SK-N-SH treated with all-trans-retinoic acid at 6 μM for 48 hours (cell line): ENCODE data around the gene ZNF420.
A peak's percentile ranks its signal among the peaks of the same experiment; 100 is the strongest.

Experiments used
- ATAC-seq: fragments of 200-7000 bp; cut with Tn5 transposase; 3 replicates; pipeline ENCODE4 v1.9.1; 2020; ENCODE audit warnings: mild to moderate bottlenecking, moderate library complexity
- ARNTL ChIP-seq: fragments of 450-650 bp; formaldehyde crosslinking; IDR thresholded peaks from 2 replicates; pipeline ENCODE4 v1.5.0; 2020; ENCODE audit warnings: low read depth, mild to moderate bottlenecking, moderate library complexity, borderline replicate concordance
- BACH2 ChIP-seq: fragments of 250-450 bp; sonication (Bioruptor Pico); IDR thresholded peaks from 2 replicates; pipeline ENCODE4 v1.9.0; 2021; ENCODE audit warnings: mild to moderate bottlenecking, borderline replicate concordance
- CREB5 ChIP-seq: fragments of 250-450 bp; sonication (Bioruptor Pico); IDR thresholded peaks from 2 replicates; pipeline ENCODE4 v1.5.1; 2020; ENCODE audit warnings: low read depth, mild to moderate bottlenecking, moderate library complexity
- CSDC2 ChIP-seq: fragments of 250-450 bp; sonication (Bioruptor Pico); IDR thresholded peaks from 2 replicates; pipeline ENCODE4 v1.5.0; 2020; ENCODE audit warnings: mild to moderate bottlenecking, moderate library complexity
- CSRNP3 ChIP-seq: fragments of 250-450 bp; sonication (Bioruptor Pico); IDR thresholded peaks from 2 replicates; pipeline ENCODE4 v1.5.1; 2021; ENCODE audit warnings: mild to moderate bottlenecking, moderate library complexity
- GLIS3 ChIP-seq: fragments of 250-450 bp; sonication (Bioruptor Pico); IDR thresholded peaks from 2 replicates; pipeline ENCODE4 v1.5.0; 2020; ENCODE audit warnings: mild to moderate bottlenecking, moderate library complexity
- ISL1 ChIP-seq: fragments of 250-450 bp; sonication (Bioruptor Pico); IDR thresholded peaks from 2 replicates; pipeline ENCODE4 v2.1.2; 2022; ENCODE audit warnings: mild to moderate bottlenecking, moderate library complexity
- OSR1 ChIP-seq: fragments of 250-450 bp; sonication (Bioruptor Pico); IDR thresholded peaks from 2 replicates; pipeline ENCODE4 v1.8.0; 2022; ENCODE audit warnings: moderate library complexity, mild to moderate bottlenecking, inconsistent platforms
- PATZ1 ChIP-seq: fragments of 250-450 bp; sonication (Bioruptor Pico); IDR thresholded peaks from 2 replicates; pipeline ENCODE4 v1.8.0; 2020; ENCODE audit warnings: mild to moderate bottlenecking, moderate library complexity, borderline replicate concordance
- POU6F1 ChIP-seq: fragments of 250-450 bp; sonication (Bioruptor Pico); IDR thresholded peaks from 2 replicates; pipeline ENCODE4 v1.8.0; 2021; ENCODE audit warnings: low read depth, mild to moderate bottlenecking, moderate library complexity, borderline replicate concordance
- PPARA ChIP-seq: fragments of 250-450 bp; sonication (Bioruptor Pico); IDR thresholded peaks from 2 replicates; pipeline ENCODE4 v1.5.0; 2020; ENCODE audit warnings: mild to moderate bottlenecking, borderline replicate concordance
- SNAI2 ChIP-seq: fragments of 250-450 bp; sonication (Bioruptor Pico); IDR thresholded peaks from 2 replicates; pipeline ENCODE4 v1.5.0; 2020; ENCODE audit warnings: mild to moderate bottlenecking, moderate library complexity
- TCF4 ChIP-seq: fragments of 250-450 bp; sonication (Bioruptor Pico); IDR thresholded peaks from 2 replicates; pipeline ENCODE4 v1.8.0; 2021; ENCODE audit warnings: mild to moderate bottlenecking, moderate library complexity, borderline replicate concordance
- TOX ChIP-seq: fragments of 250-450 bp; sonication (Bioruptor Pico); IDR thresholded peaks from 2 replicates; pipeline ENCODE4 v1.8.0; 2021; ENCODE audit warnings: mild to moderate bottlenecking, moderate library complexity, borderline replicate concordance
- TSHZ2 ChIP-seq: fragments of 250-450 bp; sonication (Bioruptor Pico); IDR thresholded peaks from 2 replicates; pipeline ENCODE4 v1.5.0; 2020; ENCODE audit warnings: mild to moderate bottlenecking, moderate library complexity
- ZC3H10 ChIP-seq: fragments of 250-450 bp; sonication (Bioruptor Pico); IDR thresholded peaks from 2 replicates; pipeline ENCODE4 v1.5.1; 2021; ENCODE audit warnings: mild to moderate bottlenecking, moderate library complexity
- ZFP3 ChIP-seq: fragments of 250-450 bp; sonication (Bioruptor Pico); IDR thresholded peaks from 2 replicates; pipeline ENCODE4 v1.5.0; 2020; ENCODE audit warnings: mild to moderate bottlenecking, moderate library complexity
- ZNF565 ChIP-seq: fragments of 450-650 bp; formaldehyde crosslinking; conservative IDR thresholded peaks from 2 replicates; pipeline ENCODE4 v1.5.0; 2020; ENCODE audit warnings: low read depth, mild to moderate bottlenecking, moderate library complexity
- ZNF70 ChIP-seq: fragments of 450-650 bp; formaldehyde crosslinking; IDR thresholded peaks from 2 replicates; pipeline ENCODE4 v1.5.0; 2020; ENCODE audit warnings: mild to moderate bottlenecking, moderate library complexity
- ZNF8 ChIP-seq: fragments of 450-650 bp; formaldehyde crosslinking; IDR thresholded peaks from 2 replicates; pipeline ENCODE4 v1.5.0; 2020; ENCODE audit warnings: mild to moderate bottlenecking, moderate library complexity

Gene ZNF420

GRCh38 chr19:37165635-37166034 is 87.4 kb downstream of the ZNF420 start:
- ATAC-seq = no peak
- TF ChIP-seq ZNF8 = no peak
- TF ChIP-seq POU6F1 = no peak
- TF ChIP-seq TSHZ2 = no peak
- TF ChIP-seq ARNTL = no peak
- TF ChIP-seq PPARA (CRISPR knock-in tag) = no peak
- no peak for TF ChIP-seq BACH2 (CRISPR knock-in tag)
- no peak for TF ChIP-seq TCF4 (CRISPR knock-in tag)
- TF ChIP-seq ZC3H10 (CRISPR knock-in tag) = no peak
- no peak for TF ChIP-seq OSR1 (CRISPR knock-in tag)
- no peak for TF ChIP-seq ISL1 (CRISPR knock-in tag)
- TF ChIP-seq CSDC2 = no peak
- TF ChIP-seq SNAI2 = no peak

GRCh38 chr19:37172368-37173366 is 94.4 kb downstream of the ZNF420 start, which contains the start of gene ZNF585A:
Gene ZNF585A, minus strand, starts transcription at chr19:37172695. Its CDS starts 2,785 bp downstream, at chr19:37169910.
- TF ChIP-seq CSRNP3 (CRISPR knock-in tag) = no peak
- TF ChIP-seq ZNF70 = no peak
- 0 out of 2 replicates have a peak, but pooled peaks have one; percentile 4 for TF ChIP-seq ZNF565 (CRISPR knock-in tag)
- no peak for TF ChIP-seq ZFP3
- TF ChIP-seq CREB5 = no peak
- no peak for TF ChIP-seq ARNTL
- TF ChIP-seq GLIS3 = no peak
- TF ChIP-seq ISL1 (CRISPR knock-in tag) = no peak
- no peak for TF ChIP-seq PATZ1
- no peak for TF ChIP-seq TOX (CRISPR knock-in tag)
- no peak for TF ChIP-seq BACH2 (CRISPR knock-in tag)
- no peak for TF ChIP-seq ZNF8
- no peak for TF ChIP-seq SNAI2
- 0 out of 2 replicates have a peak, but pooled peaks have one; percentile 10 for TF ChIP-seq CSDC2
- ATAC-seq = peak; percentile 100
